NCI-H2171 (cell line): ENCODE data around the gene PINLYP.
"Not testable (repeated sequence)": the region's sequence is repeated elsewhere in the genome, so short reads cannot be mapped to it uniquely, and the experiment has no call there.

Source experiments
- DNase-seq: peaks from one replicate; lab custom pipeline; 2025; lab: John Stamatoyannopoulos, UW

The PINLYP gene

GRCh38 chr19:43575156-43575950, at the start of gene PINLYP, which contains the start of gene XRCC1:
TSS of gene PINLYP (plus strand) at chr19:43575801. CDS start at chr19:43577192, 1,391 bp downstream.
TSS of gene XRCC1 (minus strand) at chr19:43575527. CDS start at chr19:43575458, 69 bp downstream.
- peak; percentile 98 for DNase-seq

GRCh38 chr19:43525836-43526771, 49.5 kb upstream of the PINLYP start:
- no peak for DNase-seq

GRCh38 chr19:43526884-43527859, 48.4 kb upstream of the PINLYP start, which contains the start of gene ETHE1:
TSS of gene ETHE1 (minus strand) at chr19:43527201. CDS start at chr19:43527177, 24 bp downstream.
- no peak for DNase-seq

- peak; percentile 25 for DNase-seq
Measured at GRCh38 chr19:43527860-43528622, 47.6 kb upstream of the PINLYP start.

- peak; percentile 61 for DNase-seq
Measured at GRCh38 chr19:43532571-43532961, 43.0 kb upstream of the PINLYP start.

- DNase-seq, result peak; percentile 81
Measured at GRCh38 chr19:43532962-43533545, 42.5 kb upstream of the PINLYP start, which contains the start of gene ZNF575. TSS of gene ZNF575 (plus strand) at chr19:43533188. CDS start at chr19:43534423, 1,235 bp downstream.

GRCh38 chr19:43533546-43534304, 41.9 kb upstream of the PINLYP start:
- DNase-seq, result peak; percentile 95

GRCh38 chr19:43534305-43534815, 41.2 kb upstream of the PINLYP start:
- DNase-seq, result no peak

- DNase-seq, result no peak
Measured at GRCh38 chr19:43534816-43535761, 40.5 kb upstream of the PINLYP start.

GRCh38 chr19:43538922-43539321, 36.7 kb upstream of the PINLYP start:
- DNase-seq, result no peak

GRCh38 chr19:43540381-43540780, 35.2 kb upstream of the PINLYP start:
- no peak for DNase-seq

- DNase-seq, result no peak
Measured at GRCh38 chr19:43541920-43542650, 33.5 kb upstream of the PINLYP start.

GRCh38 chr19:43544077-43544476, 31.5 kb upstream of the PINLYP start:
- no peak for DNase-seq

GRCh38 chr19:43545276-43545675, 30.3 kb upstream of the PINLYP start:
- no peak for DNase-seq

- DNase-seq, result no peak
Measured at GRCh38 chr19:43545981-43546380, 29.6 kb upstream of the PINLYP start.

- DNase-seq, result no peak
Measured at GRCh38 chr19:43546581-43546980, 29.0 kb upstream of the PINLYP start.

- DNase-seq, result not testable (repeated sequence)
Measured at GRCh38 chr19:43547926-43548325, 27.7 kb upstream of the PINLYP start.
